Middle frontal gyrus (tissue), 1 donor: ENCODE data around the gene BNC2.

Experiments used
- DNase-seq: peaks from one replicate; pipeline ENCODE4 v3.0.0-alpha.2; 2015; ENCODE audit warnings: low spot score; ENCODE audit errors: extremely low spot score

BNC2 gene

DNA sequence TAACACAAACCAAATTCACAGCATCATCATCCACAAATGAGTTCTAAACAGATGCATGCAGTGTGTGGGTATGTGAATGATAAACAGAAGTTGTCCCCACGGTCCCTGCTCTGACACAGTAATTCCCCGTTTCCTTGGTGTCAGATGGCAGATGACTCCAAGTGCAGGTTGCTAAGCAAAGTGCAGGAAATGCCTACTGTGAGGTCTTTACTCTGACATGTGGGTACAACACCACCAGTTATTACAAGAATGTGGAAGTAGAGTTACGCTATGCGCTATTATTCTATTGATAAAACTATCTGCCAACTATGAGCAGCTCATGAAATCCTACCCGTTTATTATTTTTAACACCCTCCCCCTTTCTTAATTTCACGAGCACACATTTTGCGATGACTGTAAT is 448.9 kb downstream of the BNC2 start:
- no peak for DNase-seq

DNA sequence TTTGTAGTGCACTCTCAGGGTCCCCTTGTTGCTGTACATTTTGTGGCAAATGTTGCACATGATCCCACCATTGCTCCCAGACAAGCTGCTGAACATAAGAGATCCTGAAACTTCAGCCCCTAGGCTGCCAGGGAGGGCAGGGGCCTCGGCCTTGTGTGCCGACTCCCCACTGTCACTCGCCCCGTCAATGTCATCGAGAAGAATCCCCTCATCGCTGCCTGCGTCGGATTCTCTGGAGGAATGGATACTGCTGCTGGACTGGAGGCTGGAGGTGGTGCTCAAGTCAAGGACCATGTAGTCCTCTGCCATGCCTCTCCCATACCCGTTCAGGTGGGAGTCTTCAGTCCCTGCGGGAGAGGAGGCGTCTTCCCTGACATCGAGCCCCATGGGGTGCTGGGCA is 451.3 kb downstream of the BNC2 start:
- no peak for DNase-seq

DNA sequence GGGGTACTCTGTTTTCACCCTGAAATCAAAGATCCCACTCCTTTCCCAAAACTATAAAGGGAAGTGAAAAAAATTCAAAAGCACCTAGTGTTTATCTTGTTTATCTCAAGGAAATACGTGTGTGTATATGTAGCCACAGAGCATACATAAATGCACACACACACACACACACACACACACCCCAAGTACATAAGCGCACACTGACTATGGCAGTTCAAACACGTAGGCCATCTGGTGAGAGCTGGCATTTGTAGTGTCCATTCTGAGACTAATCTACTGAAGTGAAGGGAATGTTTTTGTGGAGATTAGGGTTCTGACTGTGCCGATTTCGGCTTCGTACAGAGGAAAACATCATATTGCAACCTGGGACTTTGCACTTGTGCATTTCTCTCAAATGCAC is 451.7 kb downstream of the BNC2 start:
- no peak for DNase-seq

DNA sequence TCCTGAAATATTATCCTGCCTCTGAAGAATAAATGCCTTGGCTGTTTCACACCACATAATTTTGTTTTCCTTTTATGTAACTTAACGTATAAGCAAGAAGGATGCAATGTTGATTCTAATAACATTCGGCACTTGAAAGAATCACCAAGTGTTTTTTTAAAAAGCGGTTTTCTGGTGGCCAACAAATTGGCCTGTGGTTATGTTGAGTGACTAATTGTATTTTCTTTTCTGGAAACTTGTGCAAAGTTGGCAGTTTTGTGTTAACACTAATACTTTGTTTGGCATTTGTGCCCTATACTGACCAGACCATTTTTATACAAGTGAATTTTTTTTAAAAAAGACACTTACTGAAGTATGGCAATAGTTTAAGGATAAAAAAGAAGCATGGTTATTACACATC is 452.7 kb downstream of the BNC2 start:
- no peak for DNase-seq

DNA sequence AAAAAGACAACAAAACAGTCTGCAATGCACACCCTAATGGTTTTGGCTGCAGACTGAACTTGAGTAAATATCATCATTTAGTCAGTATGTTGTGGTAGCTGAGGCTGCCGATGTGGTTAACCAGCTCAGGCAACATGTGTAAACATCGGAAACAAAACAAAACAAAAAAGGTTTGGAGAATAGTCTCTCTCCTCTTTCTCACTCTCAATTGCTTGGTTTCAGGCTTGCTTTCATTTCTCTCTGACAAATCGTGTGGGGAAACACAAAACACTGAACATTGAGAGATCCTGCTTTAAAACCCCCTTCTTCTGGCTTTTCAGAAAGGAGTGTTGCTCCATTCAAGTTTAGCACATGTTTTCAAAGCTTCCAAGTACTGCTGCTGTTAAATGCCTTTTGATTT is 453.3 kb downstream of the BNC2 start:
- DNase-seq, result no peak

DNA sequence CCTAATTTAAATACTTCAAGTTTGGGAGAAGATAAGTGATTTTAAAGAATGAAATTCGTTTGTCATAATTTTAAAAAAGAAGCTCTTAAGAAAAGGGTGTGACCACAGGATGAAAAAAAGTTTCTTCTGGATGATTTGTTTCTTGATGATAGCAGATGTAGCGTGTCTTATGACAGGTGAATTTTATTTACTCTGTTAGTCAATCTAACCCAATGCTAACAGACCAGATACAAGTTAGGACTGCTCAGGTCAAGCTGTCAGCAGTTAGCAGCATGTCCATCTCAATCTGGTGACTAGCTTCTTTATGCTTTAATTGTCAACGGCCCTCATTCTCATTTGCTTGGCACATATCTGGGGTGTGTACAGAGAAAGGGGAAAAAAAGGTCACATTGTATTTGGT is 456.0 kb downstream of the BNC2 start:
- no peak for DNase-seq

DNA sequence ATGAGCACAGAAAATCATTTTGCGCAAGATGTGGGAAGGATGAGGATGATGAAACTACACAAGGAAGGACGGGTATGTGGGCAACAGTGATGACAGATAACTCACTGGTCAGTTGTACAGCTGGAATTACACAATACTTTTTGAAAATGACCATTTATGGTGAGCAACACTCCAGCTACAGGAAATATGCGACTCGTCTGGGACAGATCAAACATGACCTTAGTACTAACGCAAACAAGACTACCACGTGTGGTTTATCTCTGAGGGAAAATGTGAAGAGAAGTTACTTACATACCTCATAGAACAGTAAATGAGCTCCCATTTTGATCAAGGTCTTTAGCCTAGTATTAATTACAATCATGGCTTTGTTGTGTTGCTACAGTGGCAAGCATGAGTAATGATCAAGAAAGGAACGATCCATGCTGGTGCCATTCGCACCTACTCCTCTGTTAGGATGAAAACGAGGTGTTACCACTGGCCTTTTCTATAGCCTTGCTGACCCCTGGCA is 456.9 kb downstream of the BNC2 start:
- DNase-seq, result no peak

DNA sequence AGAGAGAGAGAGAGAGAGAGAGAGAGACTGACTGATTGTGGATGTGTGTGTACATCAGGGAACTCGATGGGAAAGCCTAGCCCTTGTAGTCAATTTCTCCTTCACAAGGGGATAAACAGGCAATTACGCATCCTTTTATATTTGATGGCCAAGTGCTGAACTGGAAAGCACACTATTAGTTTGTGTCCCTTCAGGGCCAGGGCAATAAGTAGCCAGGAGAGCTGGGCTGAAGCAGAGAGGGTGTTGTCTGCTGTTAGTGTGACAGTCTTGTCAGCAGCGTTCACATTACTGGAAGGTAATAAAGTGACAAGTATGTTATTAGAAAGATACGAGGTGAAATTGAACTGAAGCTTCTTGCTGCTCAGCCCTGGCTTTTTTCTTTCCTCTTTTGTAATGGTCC is 457.7 kb downstream of the BNC2 start:
- DNase-seq, result no peak

DNA sequence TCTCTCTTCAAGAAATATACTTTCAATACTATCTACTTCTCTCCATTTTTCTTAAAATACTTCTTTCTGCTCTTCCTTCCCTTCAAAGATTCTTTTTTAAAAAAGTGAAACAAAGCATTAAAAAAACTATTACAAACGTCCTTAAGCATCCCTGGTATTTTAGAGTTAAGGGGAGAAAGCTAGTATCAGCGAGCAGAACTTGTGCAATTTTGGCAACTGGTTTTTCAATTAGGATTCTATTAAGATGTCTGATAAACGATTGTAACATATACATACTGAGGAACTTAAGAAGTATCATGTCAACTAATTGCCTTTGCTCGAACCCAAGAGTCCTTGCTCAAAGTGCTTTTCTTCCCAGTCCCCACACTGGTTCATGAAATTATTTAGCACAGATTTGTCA is 459.2 kb downstream of the BNC2 start:
- DNase-seq, result no peak

DNA sequence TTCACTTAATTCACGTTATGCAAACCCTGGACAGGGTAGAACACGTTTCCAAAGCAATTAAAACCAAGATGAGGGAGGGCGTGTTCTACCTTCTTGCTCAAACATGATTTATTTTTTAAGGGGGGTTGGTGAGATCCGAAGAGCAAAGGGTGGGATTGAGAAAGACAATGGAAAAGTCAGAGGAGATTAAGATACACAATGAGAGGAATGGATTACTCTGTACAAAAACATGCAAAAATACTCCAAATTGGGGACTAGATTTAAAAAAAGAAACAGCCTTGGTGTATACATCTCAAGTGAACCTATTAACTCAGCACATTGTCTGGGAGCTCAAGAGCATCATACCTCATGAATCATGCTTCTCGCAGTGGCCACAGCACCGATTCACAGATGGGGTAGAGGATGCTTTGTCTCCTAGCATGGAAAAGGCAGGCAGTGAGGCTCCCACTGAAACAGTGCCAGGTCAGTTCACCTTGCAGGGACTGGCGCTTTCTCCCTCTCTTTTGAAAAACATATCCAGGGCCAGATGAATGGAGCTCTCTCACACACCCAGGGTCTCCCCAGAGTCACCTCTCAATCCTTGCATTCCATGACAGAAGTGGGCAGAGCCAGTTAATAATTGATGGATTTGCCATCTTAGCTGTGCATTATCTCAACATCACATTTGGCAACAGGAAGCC is 459.7 kb downstream of the BNC2 start:
- no peak for DNase-seq

DNA sequence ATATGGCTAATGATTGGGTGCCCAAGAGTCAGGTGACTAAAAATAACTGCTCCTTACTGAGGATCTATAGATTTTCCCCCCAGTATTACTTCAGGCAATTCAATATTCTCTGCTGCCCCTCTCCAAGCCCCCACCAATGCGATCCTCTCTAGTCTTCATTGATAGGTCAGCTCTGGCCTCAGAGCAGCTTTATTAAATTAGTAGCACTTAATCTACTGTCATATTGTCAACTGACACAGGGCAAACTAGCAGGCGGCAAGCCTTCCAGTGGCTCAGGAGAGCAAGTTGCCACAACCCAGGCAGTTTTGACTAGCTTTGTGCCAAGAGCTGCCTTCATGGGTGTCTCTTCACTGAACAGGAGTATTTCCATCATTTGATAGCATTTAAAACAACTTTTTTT is 462.9 kb downstream of the BNC2 start:
- DNase-seq, result no peak

DNA sequence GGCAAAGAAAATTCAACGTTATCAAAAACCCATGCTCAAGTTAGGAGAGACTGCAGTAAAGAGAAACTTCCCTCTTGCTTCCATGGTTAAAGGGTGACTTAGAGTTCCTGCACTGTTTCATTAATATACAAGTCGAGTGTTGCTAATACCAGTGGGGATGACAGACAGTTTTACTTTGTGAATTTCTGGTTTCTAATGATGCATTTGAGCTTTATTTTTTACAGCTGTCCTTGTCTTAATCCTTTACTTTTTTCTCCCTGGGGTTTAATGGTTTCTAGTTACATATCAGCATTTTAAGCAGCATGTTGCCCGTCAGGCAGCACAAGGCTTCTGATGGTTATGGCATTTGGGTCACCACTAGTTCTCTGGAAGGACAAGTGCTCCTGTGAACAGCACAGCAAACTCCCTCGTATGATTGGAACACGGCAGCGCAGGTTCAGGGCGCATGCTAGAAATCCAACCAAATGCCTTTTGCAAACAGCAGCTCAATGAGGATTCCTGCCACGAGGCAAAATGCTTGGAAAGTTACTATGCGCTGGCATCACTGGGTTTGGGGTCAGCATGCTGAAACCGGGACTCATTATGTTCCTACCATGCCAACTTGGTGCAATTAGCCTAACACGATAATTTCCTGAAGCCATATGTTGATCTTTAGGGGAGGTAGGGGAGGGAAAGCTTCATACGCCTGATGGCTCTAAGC is 463.8 kb downstream of the BNC2 start:
- DNase-seq, result no peak

DNA sequence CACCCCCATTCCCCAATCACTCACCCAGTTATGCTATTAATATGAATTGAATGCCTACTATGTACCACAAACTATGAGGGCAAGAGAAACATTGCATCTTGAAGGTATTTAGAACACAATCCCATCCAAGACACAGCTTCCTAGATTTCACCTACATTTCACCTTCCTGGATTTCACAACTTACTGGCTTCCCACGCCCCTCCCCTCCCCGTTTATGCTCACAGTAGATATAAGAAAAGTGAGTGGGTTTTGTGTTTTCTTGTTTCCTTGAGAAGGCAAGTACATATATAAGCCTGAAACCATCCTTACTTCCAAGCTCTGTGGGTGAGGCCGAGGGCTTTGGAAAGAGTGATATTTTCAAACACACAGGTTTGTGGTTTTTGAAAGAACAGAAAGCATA is 465.0 kb downstream of the BNC2 start:
- no peak for DNase-seq

DNA sequence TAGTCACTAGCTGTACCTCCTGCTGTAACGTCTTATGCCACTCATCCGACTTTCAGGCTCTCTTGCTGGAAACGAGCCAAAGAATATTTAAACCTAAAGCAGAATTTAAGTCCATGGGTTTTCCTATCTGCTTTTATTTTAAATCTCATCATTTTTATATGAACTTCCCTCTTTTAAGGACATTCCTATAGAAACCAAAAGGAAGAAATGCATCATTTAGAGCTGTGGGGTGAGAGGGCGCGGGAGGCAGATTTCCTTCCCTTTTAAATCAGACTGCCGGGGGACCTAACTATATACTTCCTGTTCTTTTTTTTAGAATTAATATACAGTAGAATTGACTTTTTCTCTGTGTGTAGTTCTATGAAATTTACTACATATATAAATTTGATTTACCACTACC is 468.8 kb downstream of the BNC2 start:
- DNase-seq, result no peak

DNA sequence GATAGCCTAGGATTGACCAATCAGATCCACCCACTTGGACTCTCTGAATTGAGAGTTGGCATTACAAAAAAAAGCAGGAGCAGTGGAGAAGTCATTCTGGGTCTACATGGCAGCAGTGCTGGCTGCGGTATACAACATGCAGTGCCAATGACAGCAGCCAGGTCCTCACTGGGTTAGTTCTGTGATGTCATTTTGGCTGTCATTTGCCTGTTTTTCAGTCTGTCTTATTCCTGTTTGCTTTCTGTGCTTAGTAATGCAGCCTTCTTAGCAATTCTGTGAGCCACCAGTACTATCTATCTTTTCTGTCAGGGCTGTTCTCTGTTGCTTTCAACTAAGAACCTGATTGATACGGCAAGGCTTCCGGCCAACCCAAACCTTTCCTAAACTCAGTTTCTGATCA is 471.8 kb downstream of the BNC2 start:
- DNase-seq, result no peak

DNA sequence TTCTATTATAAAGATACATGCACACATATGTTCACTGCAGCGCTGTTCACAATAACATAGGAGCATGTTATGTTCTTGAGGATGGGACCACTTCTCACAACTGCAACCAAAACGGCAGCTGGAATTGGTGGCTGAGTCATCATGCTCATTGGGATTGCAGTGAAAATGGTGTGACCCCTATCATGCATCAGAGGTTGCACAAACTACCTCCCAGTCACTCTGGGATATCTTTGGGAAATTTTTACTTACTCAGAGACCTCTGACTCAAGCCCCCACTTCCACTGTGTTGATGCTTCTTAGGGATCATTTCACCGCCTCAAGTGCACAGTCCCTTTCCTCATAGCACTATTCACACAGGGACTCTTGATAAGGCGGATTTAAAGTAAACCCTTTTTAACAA is 474.1 kb downstream of the BNC2 start:
- no peak for DNase-seq

DNA sequence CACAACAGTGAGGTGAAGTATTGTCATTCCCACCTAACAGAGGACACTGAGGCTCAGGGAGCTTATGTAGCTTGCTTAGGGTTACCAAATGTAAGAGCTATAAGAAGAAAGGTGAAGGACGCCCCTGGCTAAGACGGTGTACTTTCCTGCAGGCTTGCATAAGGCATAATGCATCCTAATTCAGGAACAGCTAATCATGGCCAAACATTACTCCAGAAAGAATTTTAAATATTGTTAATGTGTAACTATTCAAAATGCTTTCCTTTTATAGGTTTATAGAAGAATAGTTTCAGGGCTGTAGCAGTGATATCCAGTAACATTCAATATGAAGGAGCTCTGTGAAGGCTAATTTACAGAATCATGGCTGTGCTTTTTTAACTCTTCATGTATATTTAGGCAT is 479.1 kb downstream of the BNC2 start:
- DNase-seq, result no peak

DNA sequence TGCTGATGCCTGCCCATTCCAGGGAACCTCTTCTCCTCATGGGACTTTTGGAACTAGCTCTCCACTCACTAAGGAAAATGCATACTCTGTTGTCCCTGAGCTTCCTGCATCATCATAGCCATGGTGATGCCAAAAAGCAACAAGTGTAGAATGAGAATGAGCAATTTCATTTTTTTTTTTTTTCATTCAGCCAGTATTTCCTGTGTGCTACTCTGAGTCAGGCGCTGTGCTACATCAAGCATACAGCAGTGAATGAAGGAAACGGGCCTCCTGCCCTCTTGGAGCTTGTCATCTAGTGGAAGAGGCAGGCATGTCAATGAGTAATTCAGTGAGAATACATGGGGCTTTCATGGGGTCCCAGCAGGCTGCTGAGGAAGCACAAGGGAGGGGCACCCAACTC is 483.1 kb downstream of the BNC2 start:
- no peak for DNase-seq

DNA sequence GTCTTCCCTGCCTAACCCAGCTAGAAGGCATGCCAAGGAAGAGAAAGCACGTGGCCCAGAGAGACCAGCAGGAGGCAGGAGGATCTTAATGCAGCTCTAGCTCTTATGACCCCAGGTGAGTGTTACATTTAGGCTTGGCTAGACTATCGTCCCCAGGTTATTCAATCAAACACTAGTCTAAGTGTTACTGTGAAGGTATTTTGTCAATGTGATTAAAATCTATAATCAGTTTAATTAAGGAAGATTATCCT is 483.7 kb downstream of the BNC2 start:
- DNase-seq, result no peak

DNA sequence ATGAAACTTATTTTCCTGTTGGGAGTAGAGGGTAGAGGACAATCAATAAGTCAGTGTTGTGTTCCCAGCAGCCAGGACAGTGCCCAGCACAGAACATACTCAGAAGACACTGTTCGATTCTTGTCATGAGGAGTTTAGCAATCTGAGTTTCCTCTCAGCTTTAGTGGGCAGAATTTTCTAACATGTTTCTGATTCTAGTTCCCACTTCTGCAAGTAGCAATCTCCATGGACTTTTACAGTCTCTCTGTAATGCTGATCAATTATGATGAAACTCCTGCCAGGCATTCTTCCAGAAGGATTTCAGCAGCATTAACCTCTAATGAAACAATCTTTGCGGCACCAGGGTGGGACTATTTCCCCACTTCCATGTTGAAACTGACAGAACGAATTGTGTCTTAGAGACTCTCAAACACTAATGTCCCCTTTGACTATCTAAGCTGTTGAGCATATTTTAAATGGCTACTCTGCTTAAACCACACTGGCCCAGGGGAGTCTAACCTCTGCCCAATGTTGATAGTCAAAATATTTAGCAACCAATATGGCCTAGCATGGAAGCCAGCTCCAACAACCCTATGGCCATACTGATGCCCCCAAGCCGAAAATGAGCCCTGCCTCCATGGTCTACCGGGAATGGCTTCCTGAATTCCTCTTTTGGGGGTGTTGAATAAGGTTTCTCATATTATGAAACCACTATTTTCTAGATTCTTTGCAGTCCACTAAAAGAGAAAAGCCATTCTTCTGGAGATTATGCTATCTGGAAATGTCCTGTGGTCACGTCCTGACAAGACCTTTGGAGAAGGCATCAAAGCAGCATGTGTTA is 484.3 kb downstream of the BNC2 start:
- DNase-seq, result no peak

DNA sequence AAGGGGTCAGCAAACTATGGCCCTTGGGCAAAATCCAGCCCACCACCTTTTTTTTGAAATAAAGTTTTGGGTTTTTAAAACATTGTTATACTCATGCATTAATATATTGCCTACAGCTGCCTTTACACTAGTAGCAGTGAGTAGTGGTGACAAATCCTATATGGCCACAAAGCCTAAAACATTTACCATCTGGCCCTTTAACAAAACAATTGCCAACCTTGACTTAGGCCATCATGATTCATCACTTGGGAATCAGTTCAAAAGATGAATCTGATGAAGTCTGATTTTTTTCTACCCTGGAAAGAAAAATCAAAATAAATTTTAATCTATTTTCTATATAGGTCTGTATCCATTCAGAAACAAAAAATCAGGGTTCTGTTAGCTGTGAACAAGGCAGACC is 484.9 kb downstream of the BNC2 start:
- no peak for DNase-seq

DNA sequence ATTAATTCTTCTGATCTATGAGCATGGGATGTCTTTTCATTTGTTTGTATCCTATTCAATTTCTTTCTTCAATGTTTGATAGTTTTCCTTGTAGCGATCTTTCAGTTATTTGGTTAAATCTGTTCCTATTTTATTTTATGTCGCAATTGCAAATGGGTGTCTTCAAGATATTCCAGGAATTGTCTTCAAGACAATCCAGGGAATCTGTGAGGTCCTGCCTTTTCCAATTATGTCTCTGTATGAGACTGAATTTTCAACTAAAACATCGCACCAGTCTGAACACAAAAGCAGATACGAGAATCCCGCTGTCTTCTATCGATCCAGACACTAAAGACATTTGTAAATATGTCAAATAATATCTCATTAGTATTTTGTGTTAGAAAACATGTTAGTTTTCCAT is 485.5 kb downstream of the BNC2 start:
- DNase-seq, result no peak

DNA sequence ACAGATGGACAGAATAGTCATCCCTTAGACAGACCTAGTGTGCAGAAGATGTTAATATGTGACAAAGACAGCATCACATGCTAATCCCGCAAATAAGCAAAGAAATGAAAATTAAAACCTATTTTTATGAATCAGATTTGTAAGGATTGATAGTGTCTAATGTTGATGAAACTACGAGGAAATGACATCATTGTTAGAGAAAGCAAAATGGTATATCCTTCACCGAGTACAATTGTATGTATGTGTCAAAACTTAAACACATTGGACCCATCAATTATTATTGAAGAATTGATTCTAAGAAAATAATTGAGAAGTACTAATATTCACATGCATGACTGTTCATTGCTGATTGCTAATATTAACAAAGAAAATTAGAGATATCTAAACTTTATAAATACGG is 493.2 kb downstream of the BNC2 start:
- no peak for DNase-seq
